ENCODE results near the gene EGFR.

The EGFR gene

GRCh38 chr7:55234408-55234807 is 215.6 kb downstream of the EGFR start:
- no peak for DNase-seq

GRCh38 chr7:55235115-55235514 is 216.3 kb downstream of the EGFR start:
- DNase-seq: no peak

GRCh38 chr7:55235801-55236200 is 217.0 kb downstream of the EGFR start:
- no peak for DNase-seq

- no peak for DNase-seq
These were observed 217.7 kb downstream of the EGFR start for GRCh38 chr7:55236476-55236875.

GRCh38 chr7:55237156-55237893 is 218.5 kb downstream of the EGFR start:
- no peak for DNase-seq

GRCh38 chr7:55239406-55239805 is 220.6 kb downstream of the EGFR start:
- DNase-seq: no peak

- no peak for DNase-seq
These were observed 221.8 kb downstream of the EGFR start for GRCh38 chr7:55240418-55241142.

- no peak for DNase-seq
These were observed 223.1 kb downstream of the EGFR start for GRCh38 chr7:55241958-55242357.

- no peak for DNase-seq
These were observed 223.8 kb downstream of the EGFR start for GRCh38 chr7:55242613-55243012.

GRCh38 chr7:55244006-55244745 is 225.4 kb downstream of the EGFR start:
- DNase-seq: no peak

- DNase-seq: no peak
These were observed 226.5 kb downstream of the EGFR start for GRCh38 chr7:55245271-55245723.

- DNase-seq: no peak
These were observed 227.4 kb downstream of the EGFR start for GRCh38 chr7:55246171-55246570.

- DNase-seq: no peak
These were observed 228.6 kb downstream of the EGFR start for GRCh38 chr7:55247428-55247827.

- DNase-seq: no peak
These were observed 229.7 kb downstream of the EGFR start for GRCh38 chr7:55248526-55248925.

- DNase-seq: no peak
These were observed 230.5 kb downstream of the EGFR start for GRCh38 chr7:55249332-55249731.

- DNase-seq: no peak
These were observed 231.5 kb downstream of the EGFR start for GRCh38 chr7:55250313-55250712.

GRCh38 chr7:55251313-55251712 is 232.5 kb downstream of the EGFR start:
- DNase-seq: no peak

GRCh38 chr7:55251911-55252310 is 233.1 kb downstream of the EGFR start:
- no peak for DNase-seq

GRCh38 chr7:55252386-55252785 is 233.6 kb downstream of the EGFR start:
- DNase-seq: no peak

GRCh38 chr7:55253188-55253587 is 234.4 kb downstream of the EGFR start:
- DNase-seq: no peak

GRCh38 chr7:55254242-55254595 is 235.4 kb downstream of the EGFR start:
- DNase-seq: no peak

GRCh38 chr7:55254596-55255495 is 236.0 kb downstream of the EGFR start:
- DNase-seq: peak; percentile 46 to 71

Data from NCI-H187 (cell line).